HG03108 (cell line): Measurements from ENCODE around the gene ZFPL1.

ENCODE experiments used
- ATAC-seq: cut with Tn5 transposase; IDR thresholded peaks from one replicate; pipeline ENCODE4 v1.9.1; 2021; ENCODE audit warnings: moderate library complexity; ENCODE audit not compliant: unreplicated experiment

ZFPL1 gene

GRCh38 chr11:65128182-65129145 is 44.4 kb downstream of the ZFPL1 start:
- ATAC-seq = no peak

DNA sequence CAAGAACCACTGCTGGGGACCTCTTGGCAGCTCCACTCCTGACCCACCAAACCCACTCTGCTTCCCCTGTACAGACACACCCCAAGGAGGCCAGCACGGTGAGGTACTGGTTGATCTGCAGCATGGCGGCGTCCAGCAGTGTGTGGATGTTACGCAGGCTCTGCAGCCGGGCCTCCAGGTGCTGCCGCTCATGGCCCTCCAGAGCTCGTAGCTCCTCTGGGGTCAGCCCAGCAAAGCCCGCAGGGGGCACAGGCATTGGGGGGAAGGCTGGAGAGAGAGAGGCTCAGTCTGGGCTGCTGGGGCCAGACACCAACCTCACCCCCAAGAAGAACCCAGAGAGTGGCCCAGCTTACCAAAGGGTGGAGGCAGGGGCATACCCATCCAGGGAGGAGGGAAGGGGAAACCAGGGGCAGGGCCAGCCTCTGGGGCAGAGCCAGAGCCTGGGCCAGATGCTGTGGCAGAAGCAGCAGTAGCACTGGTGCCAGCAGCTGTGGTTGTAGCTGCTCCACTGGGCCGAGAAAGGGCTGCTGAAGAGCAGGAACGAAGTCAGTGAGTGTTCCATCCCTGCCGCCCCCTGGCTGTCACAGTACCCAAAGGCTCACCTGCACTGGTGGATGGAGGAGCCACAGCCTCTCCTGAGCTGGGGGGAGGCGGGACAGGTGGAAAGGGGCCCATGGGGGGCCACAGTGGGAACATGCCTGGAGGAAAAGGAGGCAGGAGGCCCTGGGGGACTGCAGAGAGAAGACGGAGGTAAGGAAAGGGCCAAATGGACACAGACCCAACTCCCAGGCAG is 45.8 kb downstream of the ZFPL1 start:
- no peak for ATAC-seq

DNA sequence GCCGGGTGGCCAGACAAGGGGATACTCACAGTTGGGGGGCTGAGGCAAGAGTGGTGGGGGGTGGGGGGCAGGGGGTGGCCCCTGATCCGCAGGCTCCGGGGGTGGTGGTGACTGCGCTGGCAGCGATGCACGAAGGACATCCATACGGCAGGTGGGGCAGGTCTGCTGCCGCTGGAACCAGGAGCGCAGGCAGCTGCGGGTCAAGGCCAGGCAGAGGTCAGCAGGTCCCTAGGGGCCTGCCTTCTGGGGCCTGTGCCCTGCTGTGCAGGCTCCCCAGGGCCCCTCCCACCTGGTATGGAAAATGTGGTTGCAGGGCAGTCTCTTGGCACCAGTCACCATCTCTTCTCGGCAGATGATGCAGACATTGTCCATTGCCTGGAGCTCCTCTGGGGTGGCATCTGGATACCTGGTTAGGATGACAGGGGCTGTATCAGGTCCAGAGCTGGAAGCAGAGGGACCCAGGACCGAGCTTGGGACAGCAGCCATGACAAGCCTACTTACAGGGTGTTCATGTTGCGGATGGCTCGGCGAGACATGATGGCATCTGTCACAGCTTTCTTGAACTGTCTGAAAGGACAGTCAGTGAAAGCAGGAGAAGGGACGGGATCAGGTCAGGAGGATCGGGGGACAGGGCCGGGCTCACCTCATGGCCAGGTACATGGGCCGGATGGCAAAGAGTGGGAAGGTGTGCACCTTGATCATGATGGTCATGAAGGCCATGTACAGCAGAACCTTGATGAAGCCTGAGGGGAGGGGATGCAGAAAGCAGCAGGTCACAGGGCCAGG is 46.8 kb downstream of the ZFPL1 start:
- ATAC-seq = no peak

DNA sequence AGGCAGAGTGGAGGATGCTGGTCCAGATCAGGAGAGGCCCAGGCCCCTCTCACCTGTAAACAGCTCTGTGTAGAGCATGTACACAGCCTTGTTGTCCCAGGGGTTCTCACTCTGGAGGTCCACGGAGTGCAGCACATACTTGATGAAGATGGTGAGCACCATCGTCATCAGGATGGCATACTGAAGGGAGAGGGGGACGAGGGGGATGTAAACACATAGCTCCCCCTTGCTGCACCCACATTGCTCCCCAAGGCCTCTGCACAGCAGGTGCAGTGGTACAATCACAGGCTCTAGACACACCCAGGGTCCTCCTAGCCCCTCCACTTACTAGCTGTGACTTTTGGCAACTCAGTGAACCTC is 47.4 kb downstream of the ZFPL1 start:
- ATAC-seq = no peak

DNA sequence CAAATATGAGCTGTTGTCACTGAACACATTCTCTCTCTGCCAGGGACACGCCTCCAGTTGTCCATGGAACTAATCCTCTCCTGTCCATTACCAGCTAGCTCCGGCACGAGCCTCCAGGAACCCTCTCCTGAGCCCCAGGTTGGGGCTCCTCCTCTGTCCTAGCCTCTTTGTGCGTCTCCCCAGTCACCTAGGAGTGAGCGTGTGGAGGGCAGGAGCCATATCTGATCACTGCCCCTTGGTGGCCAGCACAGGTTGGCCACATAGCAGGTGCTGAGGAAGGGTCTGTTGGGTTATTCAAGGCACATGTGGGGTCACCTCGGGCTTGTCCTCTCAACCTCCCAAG is 47.8 kb downstream of the ZFPL1 start:
- no peak for ATAC-seq

GRCh38 chr11:65132238-65132987 is 48.4 kb downstream of the ZFPL1 start:
- ATAC-seq = no peak

GRCh38 chr11:65132988-65133700 is 49.1 kb downstream of the ZFPL1 start:
- ATAC-seq = no peak

- ATAC-seq = no peak
Observed at GRCh38 chr11:65133724-65134123, 49.7 kb downstream of the ZFPL1 start.

DNA sequence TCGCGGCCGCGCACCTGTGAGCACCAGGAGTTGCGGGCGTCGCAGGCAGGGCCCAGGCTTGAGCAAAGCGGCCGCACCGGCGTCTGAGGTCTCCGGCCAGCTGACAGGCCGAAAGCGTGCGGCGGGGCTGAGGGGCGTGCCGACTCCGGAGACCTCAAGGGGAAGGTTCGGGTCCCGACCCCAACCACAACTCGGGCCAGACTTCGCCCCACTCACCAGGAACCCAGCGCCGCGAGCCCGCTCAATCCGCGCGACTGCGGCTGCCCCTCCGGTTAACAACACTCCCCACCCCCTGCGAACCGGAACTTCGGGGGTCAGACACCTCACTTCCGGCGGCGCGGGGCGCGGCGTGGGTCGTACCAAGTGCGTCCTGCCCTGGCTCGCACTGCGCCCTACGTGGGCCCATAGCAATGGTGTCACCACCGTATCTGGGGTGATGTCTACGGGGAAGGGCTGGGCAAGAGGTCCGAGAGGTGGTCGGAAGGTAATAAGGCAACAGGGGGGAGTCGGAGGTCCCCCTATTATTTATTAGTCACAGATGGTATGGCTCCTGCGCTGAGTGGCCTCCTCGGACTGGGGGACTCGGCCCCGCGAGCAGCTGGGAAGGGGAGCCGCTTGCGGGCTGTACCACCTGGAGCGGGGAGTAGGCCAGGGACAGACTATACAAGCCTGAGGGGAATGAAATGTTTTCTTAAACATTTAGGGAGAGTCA is 50.4 kb downstream of the ZFPL1 start, which contains the start of gene SYVN1:
Gene SYVN1 (minus strand): TSS at position 280 of the 712 bp plus-strand sequence. CDS start 918 bp downstream, outside the sequence.
- peak; percentile 54 for ATAC-seq

DNA sequence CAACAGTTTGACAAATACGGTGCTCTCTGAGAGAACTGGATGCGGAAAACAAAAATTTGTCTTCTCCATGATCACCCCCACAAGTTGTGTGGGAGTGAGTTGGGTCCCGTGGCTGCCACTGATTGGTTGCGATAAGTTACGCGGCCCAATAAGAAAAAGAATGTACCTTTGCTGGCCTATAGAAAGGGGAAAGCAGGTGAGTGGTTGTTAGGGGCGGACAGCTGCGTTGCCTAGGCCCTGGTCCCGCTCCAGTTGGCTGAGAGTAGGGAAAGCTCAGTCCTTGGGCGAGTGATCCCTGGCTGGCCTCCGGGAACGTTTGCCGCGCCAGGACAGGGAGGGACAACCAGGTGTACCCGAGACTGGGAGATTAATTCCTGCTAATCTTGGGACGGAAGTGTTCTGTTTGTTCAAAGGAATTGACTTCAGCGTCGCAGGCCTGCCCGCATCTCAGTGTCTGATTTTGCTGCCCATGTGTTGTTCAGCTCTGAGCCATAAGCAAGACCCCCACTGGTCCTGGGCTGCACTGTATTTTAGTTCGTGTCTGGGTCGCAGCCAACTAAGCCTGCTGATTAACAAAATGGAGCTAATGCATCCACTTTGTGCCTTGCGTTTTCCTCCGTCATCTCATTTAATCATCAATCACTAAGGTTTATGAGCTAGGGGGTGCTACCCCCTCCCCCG is 51.1 kb downstream of the ZFPL1 start:
- peak; percentile 62 for ATAC-seq

GRCh38 chr11:65135633-65136145 is 51.7 kb downstream of the ZFPL1 start:
- no peak for ATAC-seq

- no peak for ATAC-seq
Observed at GRCh38 chr11:65136515-65137096, 52.6 kb downstream of the ZFPL1 start.
